GM21825 (cell line): Measurements from ENCODE around the gene RTTN.
"Not testable (repeated sequence)": the region's sequence is repeated elsewhere in the genome, so short reads cannot be mapped to it uniquely, and the experiment has no call there.

Source experiments
- ATAC-seq: cut with Tn5 transposase; IDR thresholded peaks from one replicate; pipeline ENCODE4 v1.9.1; 2021; ENCODE audit warnings: mild to moderate bottlenecking, moderate library complexity; ENCODE audit not compliant: unreplicated experiment

Gene RTTN

GRCh38 chr18:70205421-70206397, at the start of gene RTTN:
RTTN (minus strand) TSS chr18:70205687; CDS start chr18:70205658, 29 bp downstream.
- ATAC-seq: peak; percentile 98

- no peak for ATAC-seq
Measured at GRCh38 chr18:70250781-70251180, 45.3 kb upstream of the RTTN start.

GRCh38 chr18:70249861-70250260, 44.4 kb upstream of the RTTN start:
- not testable (repeated sequence) for ATAC-seq

GRCh38 chr18:70249118-70249517, 43.6 kb upstream of the RTTN start:
- ATAC-seq: no peak

GRCh38 chr18:70246061-70246466, 40.6 kb upstream of the RTTN start:
- ATAC-seq: no peak

- ATAC-seq: no peak
Measured at GRCh38 chr18:70243131-70243929, 37.8 kb upstream of the RTTN start.

GRCh38 chr18:70236921-70237320, 31.4 kb upstream of the RTTN start:
- ATAC-seq: not testable (repeated sequence)

GRCh38 chr18:70235478-70235877, 30.0 kb upstream of the RTTN start:
- ATAC-seq: no peak

- ATAC-seq: no peak
Measured at GRCh38 chr18:70234667-70235459, 29.4 kb upstream of the RTTN start.

GRCh38 chr18:70233974-70234373, 28.5 kb upstream of the RTTN start:
- ATAC-seq: no peak

- no peak for ATAC-seq
Measured at GRCh38 chr18:70232261-70232660, 26.8 kb upstream of the RTTN start.

GRCh38 chr18:70229639-70230038, 24.2 kb upstream of the RTTN start:
- no peak for ATAC-seq

GRCh38 chr18:70228536-70228935, 23.0 kb upstream of the RTTN start:
- no peak for ATAC-seq

- no peak for ATAC-seq
Measured at GRCh38 chr18:70227438-70227837, 22.0 kb upstream of the RTTN start.

GRCh38 chr18:70221915-70222278, 16.4 kb upstream of the RTTN start:
- ATAC-seq: no peak

- ATAC-seq: no peak
Measured at GRCh38 chr18:70221156-70221914, 15.8 kb upstream of the RTTN start.

- no peak for ATAC-seq
Measured at GRCh38 chr18:70220628-70221027, 15.1 kb upstream of the RTTN start.

- no peak for ATAC-seq
Measured at GRCh38 chr18:70219688-70220087, 14.2 kb upstream of the RTTN start.

- no peak for ATAC-seq
Measured at GRCh38 chr18:70216788-70217187, 11.3 kb upstream of the RTTN start.

GRCh38 chr18:70207181-70207580, 1.7 kb upstream of the RTTN start:
- no peak for ATAC-seq
